Liver (tissue), 3 donors: Measurements from ENCODE around the gene SMYD3.

Experiments used
- FOXA2 ChIP-seq: IDR thresholded peaks from 2 replicates; pipeline ENCODE4 v1.6.1; 2016; ENCODE audit warnings: antibody characterized with exemption
- GABPA ChIP-seq, 2 donors: IDR thresholded peaks in 1 of 2; conservative IDR thresholded peaks in 1 of 2; 2 replicates each; pipeline ENCODE4 v1.6.1; 2016; ENCODE audit warnings: antibody characterized with exemption in 2 of 2, mild to moderate bottlenecking in 1 of 2, moderate library complexity in 1 of 2
- MAX ChIP-seq: IDR thresholded peaks from 2 replicates; pipeline ENCODE4 v1.6.1; 2016; ENCODE audit warnings: antibody characterized with exemption
- TAF1 ChIP-seq: conservative IDR thresholded peaks from 2 replicates; pipeline ENCODE4 v1.6.1; 2016; ENCODE audit warnings: antibody characterized with exemption, mild to moderate bottlenecking
- TF ChIP-seq, protein P1 (sequence below): fragments of 150-350 bp; IDR thresholded peaks from 2 replicates; pipeline ENCODE4 v1.5.1; 2017; ENCODE audit warnings: improper control_type of control experiment, low read depth, low read length; ENCODE audit not compliant: missing input control
- TF ChIP-seq, protein P2 (sequence below): IDR thresholded peaks from 2 replicates; pipeline ENCODE4 v1.6.1; 2016; ENCODE audit warnings: antibody characterized with exemption, mild to moderate bottlenecking
- donor health status: healthy.
- donor health status: healthy.

DNA sequence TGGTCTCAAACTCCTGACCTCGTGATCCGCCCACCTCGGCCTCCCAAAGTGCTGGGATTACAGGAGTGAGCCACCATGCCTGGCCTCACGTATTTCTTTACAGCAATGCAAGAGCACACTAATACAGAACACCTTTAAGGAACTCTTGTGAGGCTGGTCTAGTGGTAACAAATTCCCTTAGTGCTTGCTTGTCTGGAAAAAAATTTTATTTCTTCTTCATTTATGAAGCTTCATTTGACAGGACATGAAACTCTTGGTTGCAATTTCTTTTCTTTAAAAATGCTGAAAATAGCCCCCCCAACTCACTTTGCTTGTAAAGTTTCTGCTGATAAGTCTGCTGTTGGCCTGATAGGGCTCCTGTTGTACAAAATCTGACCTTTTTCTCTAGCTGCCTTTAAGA lies 248.8 kb downstream of the SMYD3 start:
- TF ChIP-seq, protein P1, sequence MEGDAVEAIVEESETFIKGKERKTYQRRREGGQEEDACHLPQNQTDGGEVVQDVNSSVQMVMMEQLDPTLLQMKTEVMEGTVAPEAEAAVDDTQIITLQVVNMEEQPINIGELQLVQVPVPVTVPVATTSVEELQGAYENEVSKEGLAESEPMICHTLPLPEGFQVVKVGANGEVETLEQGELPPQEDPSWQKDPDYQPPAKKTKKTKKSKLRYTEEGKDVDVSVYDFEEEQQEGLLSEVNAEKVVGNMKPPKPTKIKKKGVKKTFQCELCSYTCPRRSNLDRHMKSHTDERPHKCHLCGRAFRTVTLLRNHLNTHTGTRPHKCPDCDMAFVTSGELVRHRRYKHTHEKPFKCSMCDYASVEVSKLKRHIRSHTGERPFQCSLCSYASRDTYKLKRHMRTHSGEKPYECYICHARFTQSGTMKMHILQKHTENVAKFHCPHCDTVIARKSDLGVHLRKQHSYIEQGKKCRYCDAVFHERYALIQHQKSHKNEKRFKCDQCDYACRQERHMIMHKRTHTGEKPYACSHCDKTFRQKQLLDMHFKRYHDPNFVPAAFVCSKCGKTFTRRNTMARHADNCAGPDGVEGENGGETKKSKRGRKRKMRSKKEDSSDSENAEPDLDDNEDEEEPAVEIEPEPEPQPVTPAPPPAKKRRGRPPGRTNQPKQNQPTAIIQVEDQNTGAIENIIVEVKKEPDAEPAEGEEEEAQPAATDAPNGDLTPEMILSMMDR, result no peak
- no peak for TF ChIP-seq GABPA (IDR thresholded peaks at IDR 0.05 in 1 of 2, conservative IDR thresholded peaks at IDR 0.05 in 1 of 2)
- no peak for TF ChIP-seq MAX
- TF ChIP-seq, protein P2, sequence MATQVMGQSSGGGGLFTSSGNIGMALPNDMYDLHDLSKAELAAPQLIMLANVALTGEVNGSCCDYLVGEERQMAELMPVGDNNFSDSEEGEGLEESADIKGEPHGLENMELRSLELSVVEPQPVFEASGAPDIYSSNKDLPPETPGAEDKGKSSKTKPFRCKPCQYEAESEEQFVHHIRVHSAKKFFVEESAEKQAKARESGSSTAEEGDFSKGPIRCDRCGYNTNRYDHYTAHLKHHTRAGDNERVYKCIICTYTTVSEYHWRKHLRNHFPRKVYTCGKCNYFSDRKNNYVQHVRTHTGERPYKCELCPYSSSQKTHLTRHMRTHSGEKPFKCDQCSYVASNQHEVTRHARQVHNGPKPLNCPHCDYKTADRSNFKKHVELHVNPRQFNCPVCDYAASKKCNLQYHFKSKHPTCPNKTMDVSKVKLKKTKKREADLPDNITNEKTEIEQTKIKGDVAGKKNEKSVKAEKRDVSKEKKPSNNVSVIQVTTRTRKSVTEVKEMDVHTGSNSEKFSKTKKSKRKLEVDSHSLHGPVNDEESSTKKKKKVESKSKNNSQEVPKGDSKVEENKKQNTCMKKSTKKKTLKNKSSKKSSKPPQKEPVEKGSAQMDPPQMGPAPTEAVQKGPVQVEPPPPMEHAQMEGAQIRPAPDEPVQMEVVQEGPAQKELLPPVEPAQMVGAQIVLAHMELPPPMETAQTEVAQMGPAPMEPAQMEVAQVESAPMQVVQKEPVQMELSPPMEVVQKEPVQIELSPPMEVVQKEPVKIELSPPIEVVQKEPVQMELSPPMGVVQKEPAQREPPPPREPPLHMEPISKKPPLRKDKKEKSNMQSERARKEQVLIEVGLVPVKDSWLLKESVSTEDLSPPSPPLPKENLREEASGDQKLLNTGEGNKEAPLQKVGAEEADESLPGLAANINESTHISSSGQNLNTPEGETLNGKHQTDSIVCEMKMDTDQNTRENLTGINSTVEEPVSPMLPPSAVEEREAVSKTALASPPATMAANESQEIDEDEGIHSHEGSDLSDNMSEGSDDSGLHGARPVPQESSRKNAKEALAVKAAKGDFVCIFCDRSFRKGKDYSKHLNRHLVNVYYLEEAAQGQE, result no peak
- no peak for TF ChIP-seq FOXA2
- TF ChIP-seq TAF1, result no peak
